NCI-H345 treated with DMSO at 0.1 percent for 48 hours (cell line): ENCODE results near the gene KCNQ2.

Experiments
- DNase-seq: peaks from one replicate; lab custom pipeline; 2025; ENCODE audit not compliant: unreplicated experiment; lab: John Stamatoyannopoulos, UW

The KCNQ2 gene

GRCh38 chr20:63418617-63419016 lies 53.8 kb downstream of the KCNQ2 start:
- no peak for DNase-seq

- no peak for DNase-seq
These were observed 54.7 kb downstream of the KCNQ2 start for GRCh38 chr20:63417738-63418120.

- DNase-seq, result no peak
These were observed 55.2 kb downstream of the KCNQ2 start for GRCh38 chr20:63417097-63417737.

- DNase-seq, result no peak
These were observed 55.8 kb downstream of the KCNQ2 start for GRCh38 chr20:63416631-63417030.

- no peak for DNase-seq
These were observed 56.6 kb downstream of the KCNQ2 start for GRCh38 chr20:63415647-63416391.

- no peak for DNase-seq
These were observed 57.6 kb downstream of the KCNQ2 start for GRCh38 chr20:63414720-63415430.

GRCh38 chr20:63413963-63414684 lies 58.3 kb downstream of the KCNQ2 start:
- no peak for DNase-seq

GRCh38 chr20:63413323-63413722 lies 59.1 kb downstream of the KCNQ2 start:
- no peak for DNase-seq

- no peak for DNase-seq
These were observed 59.6 kb downstream of the KCNQ2 start for GRCh38 chr20:63412889-63413288.

- no peak for DNase-seq
These were observed 60.4 kb downstream of the KCNQ2 start for GRCh38 chr20:63411898-63412631.

- no peak for DNase-seq
These were observed 61.1 kb downstream of the KCNQ2 start for GRCh38 chr20:63411151-63411897.

- no peak for DNase-seq
These were observed 62.5 kb downstream of the KCNQ2 start for GRCh38 chr20:63409834-63410435.

GRCh38 chr20:63409066-63409833 lies 63.2 kb downstream of the KCNQ2 start:
- no peak for DNase-seq

GRCh38 chr20:63408684-63409046 lies 63.8 kb downstream of the KCNQ2 start:
- DNase-seq, result no peak

- no peak for DNase-seq
These were observed 64.3 kb downstream of the KCNQ2 start for GRCh38 chr20:63407928-63408683.

- DNase-seq, result no peak
These were observed 65.7 kb downstream of the KCNQ2 start for GRCh38 chr20:63406617-63407245.

GRCh38 chr20:63406011-63406410 lies 66.4 kb downstream of the KCNQ2 start:
- no peak for DNase-seq
